Bronchial epithelial cell (primary cell): ENCODE data around the gene ANKRD42. TPM values are rescaled to one million over a fixed set of nuclear protein-coding genes. Genes with fewer than 3 reads are reported as not detected.

Experiments
- DNase-seq: peaks from one replicate; pipeline ENCODE4 v3.0.0-alpha.2; 2010; ENCODE audit warnings: low read depth
- FAIRE-seq: peaks from 2 replicates; lab custom pipeline; 2011; peaks lifted over from hg19 to GRCh38; lab: Jason Lieb, UNC
- H3K27me3 ChIP-seq: 2 replicates; pipeline ENCODE4 v1.5.1; 2011; ENCODE audit warnings: low read length; ENCODE audit not compliant: control insufficient read depth, insufficient read depth
- H3K36me3 ChIP-seq: 2 replicates; pipeline ENCODE4 v1.5.1; 2011; ENCODE audit warnings: low read length; ENCODE audit not compliant: control insufficient read depth, insufficient read depth
- H3K4me3 ChIP-seq: 2 replicates; pipeline ENCODE4 v1.5.1; 2011; ENCODE audit warnings: mild to moderate bottlenecking, low read depth, low read length, control low read depth
- CTCF ChIP-seq: IDR thresholded peaks from 2 replicates; pipeline ENCODE4 v1.5.1; 2011; ENCODE audit warnings: mild to moderate bottlenecking, moderate library complexity, low read length, control low read depth, inconsistent platforms; ENCODE audit not compliant: insufficient read depth, severe bottlenecking
- total RNA-seq: library from RNA; depleted of rRNA; stranded (reverse); fragments of >200 nt; gene quantifications from 2 replicates; pipeline ENCODE4 v1.2.1, GENCODE V29; 2014

The ANKRD42 gene
- total RNA-seq, 1 donor from 2014 or later, result 4.7 TPM

- no peaks in the 10 kb centered on the region for H3K27me3 ChIP-seq
- no peak for DNase-seq
- TF ChIP-seq CTCF, result no peak
- no peak for FAIRE-seq
- H3K4me3 ChIP-seq, result no peak overlapping the region
- H3K36me3 ChIP-seq, result no peaks in the 10 kb centered on the region
These were observed 58.8 kb downstream of the ANKRD42 start for GRCh38 chr11:83252266-83252665.

- no peak for FAIRE-seq
- H3K36me3 ChIP-seq, result no peaks in the 10 kb centered on the region
- no peaks in the 10 kb centered on the region for H3K27me3 ChIP-seq
- H3K4me3 ChIP-seq, result no peak overlapping the region
- no peak for TF ChIP-seq CTCF
- DNase-seq, result no peak
These were observed 59.4 kb downstream of the ANKRD42 start for GRCh38 chr11:83252941-83253340.

- no peak for TF ChIP-seq CTCF
These were observed 61.9 kb downstream of the ANKRD42 start for GRCh38 chr11:83255366-83255765.

GRCh38 chr11:83256602-83257340 is 63.3 kb downstream of the ANKRD42 start:
- DNase-seq, result no peak
- no peaks in the 10 kb centered on the region for H3K27me3 ChIP-seq
- TF ChIP-seq CTCF, result no peak
- H3K4me3 ChIP-seq, result no peak overlapping the region
- no peak for FAIRE-seq
- H3K36me3 ChIP-seq, result peaks cover 3% of the 10 kb centered on the region

More at GRCh38 chr11:83255366-83255765, 61.9 kb downstream of the ANKRD42 start:
- H3K27me3 ChIP-seq, result no peaks in the 10 kb centered on the region
- H3K4me3 ChIP-seq, result no peak overlapping the region
- FAIRE-seq (no peak), DNase-seq (no peak)
- H3K36me3 ChIP-seq, result peaks cover 3% of the 10 kb centered on the region

- TF ChIP-seq CTCF, result no peak
- peak; percentile 22 for DNase-seq
- FAIRE-seq, result no peak
- Histone ChIP-seq H3K27me3 (no peaks in the 10 kb centered on the region), H3K36me3 (peaks cover 3% of the 10 kb centered on the region), H3K4me3 (no peak overlapping the region)
These were observed 64.3 kb downstream of the ANKRD42 start for GRCh38 chr11:83257761-83258168.
